Brain pericyte (primary cell): Measurements from ENCODE around the gene SNAI1.
"Not testable (repeated sequence)": the region's sequence is repeated elsewhere in the genome, so short reads cannot be mapped to it uniquely, and the experiment has no call there.

ENCODE experiments used
- DNase-seq: peaks from one replicate; pipeline ENCODE4 v3.0.0-alpha.2; 2012; ENCODE audit warnings: low read depth, low spot score

SNAI1 gene

GRCh38 chr20:49987015-49987867 lies 4.5 kb downstream of the SNAI1 start:
- DNase-seq: no peak

GRCh38 chr20:49987868-49988690 lies 5.3 kb downstream of the SNAI1 start:
- no peak for DNase-seq

GRCh38 chr20:49989234-49990065 lies 6.7 kb downstream of the SNAI1 start:
- DNase-seq: no peak

- no peak for DNase-seq
Measured at GRCh38 chr20:49990271-49990720, 7.5 kb downstream of the SNAI1 start.

GRCh38 chr20:49993301-49993751 lies 10.5 kb downstream of the SNAI1 start:
- DNase-seq: no peak

- DNase-seq: no peak
Measured at GRCh38 chr20:49995586-49995985, 12.8 kb downstream of the SNAI1 start.

- DNase-seq: not testable (repeated sequence)
Measured at GRCh38 chr20:49998478-49999188, 15.9 kb downstream of the SNAI1 start.

- no peak for DNase-seq
Measured at GRCh38 chr20:49999329-49999728, 16.5 kb downstream of the SNAI1 start.

- DNase-seq: not testable (repeated sequence)
Measured at GRCh38 chr20:50000548-50001222, 17.9 kb downstream of the SNAI1 start.

GRCh38 chr20:50001784-50002311 lies 19.1 kb downstream of the SNAI1 start:
- no peak for DNase-seq

GRCh38 chr20:50003253-50003656 lies 20.5 kb downstream of the SNAI1 start:
- DNase-seq: no peak

- no peak for DNase-seq
Measured at GRCh38 chr20:50004229-50004628, 21.4 kb downstream of the SNAI1 start.

- no peak for DNase-seq
Measured at GRCh38 chr20:50005471-50005981, 22.7 kb downstream of the SNAI1 start.

- DNase-seq: no peak
Measured at GRCh38 chr20:50007369-50007768, 24.6 kb downstream of the SNAI1 start.

- DNase-seq: no peak
Measured at GRCh38 chr20:50008007-50008406, 25.2 kb downstream of the SNAI1 start.

- DNase-seq: no peak
Measured at GRCh38 chr20:50009521-50010454, 27.0 kb downstream of the SNAI1 start.

GRCh38 chr20:50011597-50011996 lies 28.8 kb downstream of the SNAI1 start:
- DNase-seq: not testable (repeated sequence)
